Stimulated activated CD8-positive, alpha-beta memory T cell treated with anti-CD3 and anti-CD28 coated beads, Interleukin-2, amount 100 ng/mL, for 1 hour (primary cell): ENCODE results near the gene ACAA2.

Experiments used
- DNase-seq, 2 donors: peaks; one replicate each; pipeline ENCODE4 v3.0.0-alpha.2; 2020; ENCODE audit warnings: low read depth in 2 of 2

The ACAA2 gene

GRCh38 chr18:49767111-49768050, 46.0 kb downstream of the ACAA2 start:
- no peak for DNase-seq

GRCh38 chr18:49766646-49767045, 46.7 kb downstream of the ACAA2 start:
- DNase-seq: no peak

GRCh38 chr18:49764032-49764431, 49.3 kb downstream of the ACAA2 start:
- DNase-seq: no peak

GRCh38 chr18:49763590-49763989, 49.7 kb downstream of the ACAA2 start:
- no peak for DNase-seq

GRCh38 chr18:49762191-49763077, 50.9 kb downstream of the ACAA2 start:
- no peak for DNase-seq

- DNase-seq: no peak
These were observed 51.6 kb downstream of the ACAA2 start for GRCh38 chr18:49761771-49762170.

- no peak for DNase-seq
These were observed 55.1 kb downstream of the ACAA2 start for GRCh38 chr18:49758263-49758610.

- no peak for DNase-seq
These were observed 55.6 kb downstream of the ACAA2 start for GRCh38 chr18:49757513-49758262.

GRCh38 chr18:49756671-49757362, 56.5 kb downstream of the ACAA2 start:
- DNase-seq: no peak

- DNase-seq: no peak
These were observed 57.2 kb downstream of the ACAA2 start for GRCh38 chr18:49756135-49756534.

- DNase-seq: no peak
These were observed 57.8 kb downstream of the ACAA2 start for GRCh38 chr18:49755489-49755888.

GRCh38 chr18:49754866-49755265, 58.5 kb downstream of the ACAA2 start:
- DNase-seq: no peak

GRCh38 chr18:49753643-49754042, 59.7 kb downstream of the ACAA2 start:
- DNase-seq: no peak

GRCh38 chr18:49752095-49752457, 61.3 kb downstream of the ACAA2 start:
- DNase-seq: no peak

- no peak for DNase-seq
These were observed 61.8 kb downstream of the ACAA2 start for GRCh38 chr18:49751427-49752094.

- no peak for DNase-seq
These were observed 63.8 kb downstream of the ACAA2 start for GRCh38 chr18:49749563-49749962.

- DNase-seq: no peak
These were observed 65.5 kb downstream of the ACAA2 start for GRCh38 chr18:49747876-49748275.

- no peak for DNase-seq
These were observed 68.0 kb downstream of the ACAA2 start for GRCh38 chr18:49745045-49746014.

GRCh38 chr18:49744376-49745008, 68.8 kb downstream of the ACAA2 start:
- DNase-seq: no peak
